Tibial nerve (tissue), 4 donors: ENCODE measurements around the gene ABCA4.

ENCODE experiments used
- EP300 ChIP-seq, 2 donors: sonication (generic); formaldehyde crosslinking; IDR thresholded peaks; one replicate each; pipeline ENCODE4 v1.6.1; 2017; ENCODE audit warnings: antibody characterized with exemption in 2 of 2, mild to moderate bottlenecking in 1 of 2
- POLR2A ChIP-seq, 2 donors: fragments of 450-650 bp; IDR thresholded peaks; one replicate each; pipeline ENCODE4 v1.6.1; 2017; ENCODE audit warnings: antibody characterized with exemption in 2 of 2, mild to moderate bottlenecking in 2 of 2, moderate library complexity in 2 of 2
- TF ChIP-seq, protein P1 (sequence below), 5 experiments: fragments of 200-600 bp in 3 of 5; fragments of 450-650 bp in 2 of 5; sonication (generic) in 3 of 5; IDR thresholded peaks; one replicate each; pipeline ENCODE4 v1.5.1; 2016 to 2019; ENCODE audit warnings: antibody characterized with exemption in 5 of 5, mild to moderate bottlenecking in 3 of 5, moderate library complexity in 2 of 5

DNA sequence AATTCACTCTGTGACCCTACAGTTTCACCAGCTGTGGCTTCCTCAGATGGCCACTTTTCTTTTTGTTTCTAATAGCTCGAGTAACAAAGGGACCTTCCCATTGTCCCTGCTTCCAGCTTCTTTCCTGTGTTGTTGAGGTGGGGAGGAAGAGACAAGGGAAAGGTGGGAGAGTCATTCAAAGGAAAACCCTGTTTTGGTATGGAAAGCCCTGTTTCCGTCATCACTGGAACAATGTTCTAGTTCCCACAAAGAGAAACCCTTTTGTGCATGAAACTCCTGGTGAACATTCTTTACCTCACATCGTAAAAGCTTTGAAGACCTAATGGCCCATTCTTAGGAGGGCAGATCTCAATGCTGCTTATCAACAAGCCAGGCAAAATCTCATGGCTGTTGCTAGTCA is 62.2 kb downstream of the ABCA4 start:
- TF ChIP-seq, protein P1, sequence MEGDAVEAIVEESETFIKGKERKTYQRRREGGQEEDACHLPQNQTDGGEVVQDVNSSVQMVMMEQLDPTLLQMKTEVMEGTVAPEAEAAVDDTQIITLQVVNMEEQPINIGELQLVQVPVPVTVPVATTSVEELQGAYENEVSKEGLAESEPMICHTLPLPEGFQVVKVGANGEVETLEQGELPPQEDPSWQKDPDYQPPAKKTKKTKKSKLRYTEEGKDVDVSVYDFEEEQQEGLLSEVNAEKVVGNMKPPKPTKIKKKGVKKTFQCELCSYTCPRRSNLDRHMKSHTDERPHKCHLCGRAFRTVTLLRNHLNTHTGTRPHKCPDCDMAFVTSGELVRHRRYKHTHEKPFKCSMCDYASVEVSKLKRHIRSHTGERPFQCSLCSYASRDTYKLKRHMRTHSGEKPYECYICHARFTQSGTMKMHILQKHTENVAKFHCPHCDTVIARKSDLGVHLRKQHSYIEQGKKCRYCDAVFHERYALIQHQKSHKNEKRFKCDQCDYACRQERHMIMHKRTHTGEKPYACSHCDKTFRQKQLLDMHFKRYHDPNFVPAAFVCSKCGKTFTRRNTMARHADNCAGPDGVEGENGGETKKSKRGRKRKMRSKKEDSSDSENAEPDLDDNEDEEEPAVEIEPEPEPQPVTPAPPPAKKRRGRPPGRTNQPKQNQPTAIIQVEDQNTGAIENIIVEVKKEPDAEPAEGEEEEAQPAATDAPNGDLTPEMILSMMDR (IDR thresholded peaks at IDR 0.05): no peak
- TF ChIP-seq POLR2A (IDR thresholded peaks at IDR 0.05) (no peak), EP300 (IDR thresholded peaks at IDR 0.05) (no peak)
